Measurements from ENCODE around the gene RBMY1B. TPM values are rescaled to one million over a fixed set of nuclear protein-coding genes. Genes with fewer than 3 reads are reported as not detected.
"Not testable (repeated sequence)": the region's sequence is repeated elsewhere in the genome, so short reads cannot be mapped to it uniquely, and the experiment has no call there.

The RBMY1B gene
- not detected for total RNA-seq

DNA sequence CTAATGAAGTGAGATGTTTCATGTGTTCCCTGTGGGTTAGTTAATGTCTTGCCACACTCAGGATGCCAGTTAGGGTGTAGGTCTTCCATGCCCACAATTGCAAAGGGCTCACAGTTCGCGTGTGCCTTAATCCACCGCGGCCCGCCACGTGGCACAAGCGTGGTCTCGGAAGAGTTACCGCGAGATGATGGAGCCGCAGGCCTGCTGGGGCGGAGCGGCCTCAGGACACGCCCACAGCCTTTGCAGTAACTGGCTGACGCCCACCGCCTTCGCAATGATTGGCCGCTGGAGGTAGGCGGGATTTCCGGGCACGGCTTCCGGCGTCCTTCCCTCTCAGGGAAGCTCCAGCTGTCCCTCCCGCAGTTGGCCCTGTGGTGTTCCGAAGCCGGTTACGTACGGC lies at the start of gene RBMY1B:
TSS of gene RBMY1B (plus strand) at position 301 of the 400 bp plus-strand sequence. CDS start 2,013 bp downstream, outside the sequence.
- H3K27me3 Mint-ChIP-seq; H3K9me3 Mint-ChIP-seq; CTCF ChIA-PET; POLR2A ChIA-PET; H3K27ac Mint-ChIP-seq; H3K4me1 Mint-ChIP-seq; DNase-seq; H3K4me3 Mint-ChIP-seq; H3K36me3 Mint-ChIP-seq (ENCODE audit: low read depth): not testable (repeated sequence)

DNA sequence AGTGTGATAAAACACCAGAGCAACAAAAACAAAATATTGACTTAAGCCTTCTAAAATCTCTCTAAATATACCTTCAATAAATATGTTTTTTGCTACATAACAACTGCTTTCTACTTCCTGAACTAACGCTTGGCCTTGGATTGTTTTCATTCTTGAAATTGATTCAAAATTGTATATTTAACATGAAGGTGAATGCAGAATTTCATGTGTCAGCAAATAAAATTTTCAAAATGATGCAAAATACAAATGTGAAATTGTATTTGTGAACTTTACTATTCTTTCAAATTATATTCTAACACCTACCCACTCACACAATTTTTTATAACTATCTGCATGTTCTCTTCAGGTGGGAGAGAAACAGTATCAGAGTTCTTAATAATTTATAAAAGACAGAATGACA lies 48.2 kb upstream of the RBMY1B start:
- POLR2A ChIA-PET, H3K9me3 Mint-ChIP-seq: not testable (repeated sequence)

DNA sequence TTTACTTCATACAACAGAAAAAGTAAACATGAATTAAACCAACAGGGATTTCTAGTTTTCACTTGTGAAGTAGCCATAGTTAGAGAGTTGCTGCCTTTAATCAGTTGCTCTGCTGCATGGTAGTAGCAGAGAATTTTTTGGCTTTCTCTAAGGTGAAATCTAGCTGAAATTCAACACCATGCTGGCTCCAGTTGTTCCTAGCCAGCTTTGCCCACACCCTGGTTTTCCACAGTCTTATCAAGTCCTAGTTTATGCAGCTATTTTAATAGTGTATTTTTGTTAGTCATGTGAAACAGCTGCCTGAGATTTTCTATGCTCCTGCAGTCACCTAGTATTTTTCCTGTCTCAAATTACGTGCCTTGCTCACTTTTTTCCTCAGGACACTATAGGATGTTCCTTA lies 28.2 kb upstream of the RBMY1B start:
- Mint-ChIP-seq H3K4me1 (no peaks in the 10 kb centered on the region), H3K9me3 (no peaks in the 10 kb centered on the region), H3K4me3 (no peak overlapping the region), H3K36me3 (ENCODE audit: low read depth) (no peaks in the 10 kb centered on the region), H3K27ac (no peak overlapping the region), H3K27me3 (no peaks in the 10 kb centered on the region)
- POLR2A ChIA-PET, result no interaction called here
- CTCF ChIA-PET, result no interaction called here
- no peak for DNase-seq

More for the DNA sequence above, 48.2 kb upstream of the RBMY1B start:
- H3K27ac Mint-ChIP-seq; DNase-seq; H3K4me3 Mint-ChIP-seq; H3K4me1 Mint-ChIP-seq; H3K36me3 Mint-ChIP-seq (ENCODE audit: low read depth); CTCF ChIA-PET; H3K27me3 Mint-ChIP-seq: not testable (repeated sequence)

DNA sequence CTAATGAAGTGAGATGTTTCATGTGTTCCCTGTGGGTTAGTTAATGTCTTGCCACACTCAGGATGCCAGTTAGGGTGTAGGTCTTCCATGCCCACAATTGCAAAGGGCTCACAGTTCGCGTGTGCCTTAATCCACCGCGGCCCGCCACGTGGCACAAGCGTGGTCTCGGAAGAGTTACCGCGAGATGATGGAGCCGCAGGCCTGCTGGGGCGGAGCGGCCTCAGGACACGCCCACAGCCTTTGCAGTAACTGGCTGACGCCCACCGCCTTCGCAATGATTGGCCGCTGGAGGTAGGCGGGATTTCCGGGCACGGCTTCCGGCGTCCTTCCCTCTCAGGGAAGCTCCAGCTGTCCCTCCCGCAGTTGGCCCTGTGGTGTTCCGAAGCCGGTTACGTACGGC lies 23.4 kb downstream of the RBMY1B start, which contains the start of gene RBMY1A1:
TSS of gene RBMY1A1 (plus strand) at position 301 of the 400 bp plus-strand sequence. CDS start 2,013 bp downstream, outside the sequence.
- H3K27me3 Mint-ChIP-seq; H3K4me1 Mint-ChIP-seq; POLR2A ChIA-PET; H3K27ac Mint-ChIP-seq; CTCF ChIA-PET; DNase-seq; H3K36me3 Mint-ChIP-seq (ENCODE audit: low read depth); H3K9me3 Mint-ChIP-seq; H3K4me3 Mint-ChIP-seq: not testable (repeated sequence)

DNA sequence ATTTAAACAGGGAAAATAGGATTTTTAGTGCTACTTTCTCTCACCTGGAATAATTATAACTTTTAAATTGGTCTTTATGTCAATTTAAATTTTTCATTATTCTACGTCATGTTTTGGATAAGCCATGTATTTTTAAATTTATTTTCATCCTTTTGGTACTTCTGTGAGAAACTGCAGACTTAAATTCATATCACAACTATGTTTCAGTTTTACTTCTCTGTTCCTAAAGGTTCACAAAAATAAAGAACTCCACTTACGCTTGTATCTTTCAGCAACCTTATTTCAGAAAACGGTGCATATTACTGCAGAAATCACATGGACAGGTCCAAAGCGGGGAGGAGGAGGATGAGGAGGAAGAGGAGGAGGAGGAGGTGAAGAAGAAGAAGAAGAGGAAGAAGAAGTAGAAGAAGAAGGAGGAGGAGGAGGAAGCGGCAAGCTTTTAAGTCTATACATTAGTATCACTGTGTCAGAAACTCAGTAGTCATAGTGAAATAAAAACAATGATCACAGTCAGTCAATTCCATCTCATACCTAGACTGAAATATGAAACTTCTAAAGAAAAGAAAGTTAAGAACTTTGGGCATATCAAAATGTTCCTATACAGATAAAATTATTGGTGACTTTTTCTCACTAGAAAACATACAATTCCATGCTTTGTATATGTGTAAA lies 48.3 kb downstream of the RBMY1B start:
- H3K4me3 Mint-ChIP-seq; POLR2A ChIA-PET; H3K27ac Mint-ChIP-seq; H3K27me3 Mint-ChIP-seq; CTCF ChIA-PET; DNase-seq; H3K4me1 Mint-ChIP-seq; H3K36me3 Mint-ChIP-seq (ENCODE audit: low read depth); H3K9me3 Mint-ChIP-seq: not testable (repeated sequence)

Other genes with a start within 250 kb of the RBMY1B start
- gene RBMY1A1, start 23.5 kb downstream of the RBMY1B start, total RNA-seq, result not detected

Data from activated CD4-positive, alpha-beta T cell treated with anti-CD3 and anti-CD28 coated beads, Interleukin-2, amount 10 ng/mL, durations not matched to agents 7 days and 5 days (primary cell).